Muscle of leg (tissue), 11 donors: ENCODE results near the gene TECTA. TPM values are rescaled to one million over a fixed set of nuclear protein-coding genes. Genes with fewer than 3 reads are reported as not detected.

Experiments used
- DNase-seq: peaks from one replicate; pipeline ENCODE4 v3.0.0; 2013
- H3K27ac ChIP-seq: one replicate; pipeline ENCODE4 v1.5.1; 2013; ENCODE audit warnings: mild to moderate bottlenecking, low read length, control low read depth
- H3K27me3 ChIP-seq: one replicate; pipeline ENCODE4 v1.6.1; 2013; ENCODE audit warnings: low read length; ENCODE audit not compliant: control insufficient read depth, insufficient read depth
- H3K36me3 ChIP-seq: one replicate; pipeline ENCODE4 v1.6.1; 2013; ENCODE audit warnings: low read length; ENCODE audit not compliant: control insufficient read depth, insufficient read depth
- H3K4me1 ChIP-seq: one replicate; pipeline ENCODE4 v1.6.1; 2013; ENCODE audit warnings: low read length; ENCODE audit not compliant: control insufficient read depth, insufficient read depth
- H3K4me3 ChIP-seq: one replicate; pipeline ENCODE4 v1.5.1; 2013; ENCODE audit warnings: low read length, control low read depth
- H3K9me3 ChIP-seq: replicated peaks from 2 replicates; pipeline ENCODE4 v1.6.1; 2013; ENCODE audit warnings: low read depth, low read length; ENCODE audit not compliant: control insufficient read depth
- WGBS: methylation state at CpG from one replicate; pipeline ENCODE4 v1.1.5; 2013; ENCODE audit warnings: missing lambda C conversion rate; ENCODE audit not compliant: insufficient coverage; 5-methylcytosine and 5-hydroxymethylcytosine counted together
- polyA plus RNA-seq, 8 donors: library from polyadenylated mRNA; unstranded; fragments of 120-200 nt; gene quantifications; one replicate each; pipeline versions ENCODE4 v1.2.1 to v1.2.3, GENCODE V29; 2013; ENCODE audit warnings: inconsistent platforms in 1 of 8, low replicate concordance in 1 of 8; ENCODE audit not compliant: insufficient read length in 8 of 8, insufficient read depth in 1 of 8
- total RNA-seq: library from RNA; stranded (reverse); fragments of 120-200 nt; gene quantifications from one replicate; pipeline ENCODE4 v1.2.4, GENCODE V29; 2013

Gene TECTA
- total and polyA plus RNA-seq, 9 donors = 0.89 to 1.7 (median 1.4) TPM

- H3K36me3 ChIP-seq = peaks cover 6% of the 10 kb centered on the region
- H3K27me3 ChIP-seq = no peaks in the 10 kb centered on the region
- H3K9me3 ChIP-seq = no peaks in the 10 kb centered on the region
- no peaks in the 10 kb centered on the region for H3K4me1 ChIP-seq
- H3K27ac ChIP-seq = no peak overlapping the region
- WGBS = 97% methylated on average over 3 of the region's 5 CpGs
- DNase-seq = no peak
- no peak overlapping the region for H3K4me3 ChIP-seq
Observed at GRCh38 chr11:121090145-121090721, 10.8 kb upstream of the TECTA start.

GRCh38 chr11:121091492-121092152 lies 9.4 kb upstream of the TECTA start:
- Histone ChIP-seq H3K9me3 (no peaks in the 10 kb centered on the region), H3K27ac (no peak overlapping the region), H3K36me3 (peaks cover 6% of the 10 kb centered on the region), H3K27me3 (no peaks in the 10 kb centered on the region), H3K4me3 (no peak overlapping the region), H3K4me1 (no peaks in the 10 kb centered on the region)
- peak; percentile 52 for DNase-seq
- 100% methylated on average over 1 of the region's 3 CpGs for WGBS

- H3K4me1 ChIP-seq = no peaks in the 10 kb centered on the region
- H3K4me3 ChIP-seq = no peak overlapping the region
- no peaks in the 10 kb centered on the region for H3K27me3 ChIP-seq
- no peak overlapping the region for H3K27ac ChIP-seq
- DNase-seq = no peak
- 78% methylated on average over 1 of the region's 1 CpG for WGBS
- H3K36me3 ChIP-seq = no peaks in the 10 kb centered on the region
- H3K9me3 ChIP-seq = no peaks in the 10 kb centered on the region
Observed at GRCh38 chr11:121095561-121095960, 5.5 kb upstream of the TECTA start.

GRCh38 chr11:121099364-121099763 lies 1.7 kb upstream of the TECTA start:
- H3K27me3 ChIP-seq = no peaks in the 10 kb centered on the region
- 84% methylated on average over 4 of the region's 4 CpGs for WGBS
- no peaks in the 10 kb centered on the region for H3K9me3 ChIP-seq
- no peak overlapping the region for H3K27ac ChIP-seq
- no peak overlapping the region for H3K4me3 ChIP-seq
- H3K4me1 ChIP-seq = no peaks in the 10 kb centered on the region
- DNase-seq = no peak
- no peaks in the 10 kb centered on the region for H3K36me3 ChIP-seq

- no peaks in the 10 kb centered on the region for H3K9me3 ChIP-seq
- DNase-seq = peak; percentile 46
- no CpG with 5 or more reads among the region's 4 CpGs for WGBS
- H3K36me3 ChIP-seq = no peaks in the 10 kb centered on the region
- no peaks in the 10 kb centered on the region for H3K27me3 ChIP-seq
- no peak overlapping the region for H3K4me3 ChIP-seq
- H3K4me1 ChIP-seq = peaks cover 1% of the 10 kb centered on the region
- H3K27ac ChIP-seq = no peak overlapping the region
Observed at GRCh38 chr11:121099885-121100284, 1.2 kb upstream of the TECTA start.

- H3K27ac ChIP-seq = peak overlapping the region; percentile 82
Observed at GRCh38 chr11:121104312-121104762, 3.3 kb downstream of the TECTA start.

GRCh38 chr11:121105063-121105480 lies 4.0 kb downstream of the TECTA start:
- Histone ChIP-seq H3K9me3 (no peaks in the 10 kb centered on the region), H3K36me3 (no peaks in the 10 kb centered on the region), H3K27ac (peak overlapping the region; percentile 82), H3K4me3 (no peak overlapping the region), H3K27me3 (no peaks in the 10 kb centered on the region), H3K4me1 (peaks cover 14% of the 10 kb centered on the region)
- 8% methylated on average over 1 of the region's 4 CpGs for WGBS
- peak; percentile 99 for DNase-seq

More at GRCh38 chr11:121104312-121104762, 3.3 kb downstream of the TECTA start:
- Histone ChIP-seq H3K9me3 (no peaks in the 10 kb centered on the region), H3K27me3 (no peaks in the 10 kb centered on the region), H3K4me3 (no peak overlapping the region), H3K4me1 (peaks cover 11% of the 10 kb centered on the region), H3K36me3 (no peaks in the 10 kb centered on the region)
- WGBS = 31% methylated on average over 9 of the region's 9 CpGs
- DNase-seq = peak; percentile 97

GRCh38 chr11:121105481-121106195 lies 4.6 kb downstream of the TECTA start:
- H3K9me3 ChIP-seq = no peaks in the 10 kb centered on the region
- H3K27me3 ChIP-seq = no peaks in the 10 kb centered on the region
- no peaks in the 10 kb centered on the region for H3K36me3 ChIP-seq
- 0% methylated on average over 1 of the region's 6 CpGs for WGBS
- H3K4me3 ChIP-seq = no peak overlapping the region
- DNase-seq = peak; percentile 93
- H3K27ac ChIP-seq = peak overlapping the region; percentile 82
- H3K4me1 ChIP-seq = peaks cover 14% of the 10 kb centered on the region

- Histone ChIP-seq H3K27ac (no peak overlapping the region), H3K36me3 (no peaks in the 10 kb centered on the region), H3K4me3 (no peak overlapping the region), H3K9me3 (no peaks in the 10 kb centered on the region), H3K4me1 (peaks cover 21% of the 10 kb centered on the region), H3K27me3 (no peaks in the 10 kb centered on the region)
- WGBS = 71% methylated on average over 1 of the region's 5 CpGs
- DNase-seq = no peak
Observed at GRCh38 chr11:121106812-121107211, 5.8 kb downstream of the TECTA start.

- 100% methylated on average over 1 of the region's 1 CpG for WGBS
- no peaks in the 10 kb centered on the region for H3K9me3 ChIP-seq
- no peaks in the 10 kb centered on the region for H3K36me3 ChIP-seq
- H3K4me3 ChIP-seq = no peak overlapping the region
- H3K27ac ChIP-seq = no peak overlapping the region
- peaks cover 22% of the 10 kb centered on the region for H3K4me1 ChIP-seq
- H3K27me3 ChIP-seq = no peaks in the 10 kb centered on the region
- DNase-seq = no peak
Observed at GRCh38 chr11:121108413-121108812, 7.4 kb downstream of the TECTA start.
